Endothelial cell (in vitro differentiated cells): ENCODE results near the gene SLC25A41. TPM values are rescaled to one million over a fixed set of nuclear protein-coding genes. Genes with fewer than 3 reads are reported as not detected.

ENCODE experiments used
- DNase-seq: peaks from one replicate; pipeline ENCODE4 v3.0.0; 2021; ENCODE audit warnings: low spot score
- H3K27ac Mint-ChIP-seq: one replicate; pipeline ENCODE4 v1.8.0; 2021; ENCODE audit warnings: mixed read lengths, inconsistent platforms; ENCODE audit not compliant: unreplicated experiment
- H3K27me3 Mint-ChIP-seq: one replicate; pipeline ENCODE4 v1.8.0; 2021; ENCODE audit warnings: mild to moderate bottlenecking, moderate library complexity, mixed read lengths, inconsistent platforms; ENCODE audit not compliant: unreplicated experiment
- H3K36me3 Mint-ChIP-seq: one replicate; pipeline ENCODE4 v1.8.0; 2021; ENCODE audit warnings: mild to moderate bottlenecking, low read depth, mixed read lengths, inconsistent platforms; ENCODE audit not compliant: unreplicated experiment
- H3K4me1 Mint-ChIP-seq: one replicate; pipeline ENCODE4 v1.8.0; 2021; ENCODE audit warnings: mild to moderate bottlenecking, mixed read lengths, inconsistent platforms; ENCODE audit not compliant: unreplicated experiment
- H3K4me3 Mint-ChIP-seq: one replicate; pipeline ENCODE4 v1.8.0; 2021; ENCODE audit warnings: mild to moderate bottlenecking, mixed read lengths, inconsistent platforms; ENCODE audit not compliant: unreplicated experiment
- H3K9me3 Mint-ChIP-seq: one replicate; pipeline ENCODE4 v1.8.0; 2021; ENCODE audit warnings: mixed read lengths, inconsistent platforms; ENCODE audit not compliant: unreplicated experiment
- total RNA-seq: library from RNA; stranded (reverse); fragmentation: NEBNext Ultra II Directional; extraction: Animal tissue kit (Norgen Biotek cat#: 25700); gene quantifications from one replicate; pipeline ENCODE4 v1.2.1, GENCODE V29; 2021; ENCODE audit not compliant: unreplicated experiment
- TF ChIP-seq, protein P1 (sequence below): fragments of 200-600 bp; sonication (generic); IDR thresholded peaks from one replicate; pipeline ENCODE4 v1.5.0; 2021; ENCODE audit warnings: antibody characterized with exemption; ENCODE audit not compliant: unreplicated experiment

Gene SLC25A41
- total RNA-seq, 1 donor from 2014 or later: 0.23 TPM

DNA sequence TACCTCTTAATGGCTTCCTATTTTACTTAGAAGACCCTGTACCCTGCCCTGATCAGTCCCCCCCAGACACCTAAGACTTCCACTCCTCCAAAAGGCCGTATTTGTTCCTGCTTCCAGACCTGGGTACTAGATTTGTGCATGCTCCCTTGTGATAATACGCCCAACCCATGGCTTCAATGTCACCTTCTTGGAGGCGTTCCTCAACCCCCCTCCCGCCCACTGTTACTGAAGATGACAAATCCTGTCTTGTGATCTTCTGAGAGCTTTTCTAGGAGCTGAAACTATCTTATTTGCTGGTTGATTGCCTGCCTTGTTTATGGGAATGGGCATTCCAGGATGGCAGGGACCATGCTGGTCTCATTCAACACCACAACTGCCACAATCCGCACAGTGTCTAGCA is 16.6 kb upstream of the SLC25A41 start:
- TF ChIP-seq, protein P1, sequence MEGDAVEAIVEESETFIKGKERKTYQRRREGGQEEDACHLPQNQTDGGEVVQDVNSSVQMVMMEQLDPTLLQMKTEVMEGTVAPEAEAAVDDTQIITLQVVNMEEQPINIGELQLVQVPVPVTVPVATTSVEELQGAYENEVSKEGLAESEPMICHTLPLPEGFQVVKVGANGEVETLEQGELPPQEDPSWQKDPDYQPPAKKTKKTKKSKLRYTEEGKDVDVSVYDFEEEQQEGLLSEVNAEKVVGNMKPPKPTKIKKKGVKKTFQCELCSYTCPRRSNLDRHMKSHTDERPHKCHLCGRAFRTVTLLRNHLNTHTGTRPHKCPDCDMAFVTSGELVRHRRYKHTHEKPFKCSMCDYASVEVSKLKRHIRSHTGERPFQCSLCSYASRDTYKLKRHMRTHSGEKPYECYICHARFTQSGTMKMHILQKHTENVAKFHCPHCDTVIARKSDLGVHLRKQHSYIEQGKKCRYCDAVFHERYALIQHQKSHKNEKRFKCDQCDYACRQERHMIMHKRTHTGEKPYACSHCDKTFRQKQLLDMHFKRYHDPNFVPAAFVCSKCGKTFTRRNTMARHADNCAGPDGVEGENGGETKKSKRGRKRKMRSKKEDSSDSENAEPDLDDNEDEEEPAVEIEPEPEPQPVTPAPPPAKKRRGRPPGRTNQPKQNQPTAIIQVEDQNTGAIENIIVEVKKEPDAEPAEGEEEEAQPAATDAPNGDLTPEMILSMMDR: no peak
- Mint-ChIP-seq H3K27me3 (peaks cover 4% of the 10 kb centered on the region), H3K36me3 (peaks cover 23% of the 10 kb centered on the region)

DNA sequence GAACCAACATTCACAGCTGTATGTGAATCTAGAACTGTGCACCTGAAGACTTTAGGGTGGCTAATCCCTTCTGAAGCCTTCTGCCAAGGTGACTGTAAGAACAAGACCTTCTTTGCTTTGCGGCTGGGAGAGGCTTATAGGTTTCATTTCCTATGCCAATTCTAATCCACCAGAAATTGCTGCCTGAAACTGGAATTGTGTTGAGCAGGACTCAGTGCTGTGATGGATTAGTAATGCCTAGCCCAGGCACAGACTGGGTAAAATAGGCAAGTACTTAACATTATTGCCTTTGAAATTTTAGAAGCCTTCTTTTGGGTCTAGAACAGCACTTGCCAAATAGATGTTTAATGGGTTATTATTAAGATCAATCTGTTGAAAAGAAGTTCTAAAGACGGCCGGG is 14.5 kb upstream of the SLC25A41 start:
- H3K36me3 Mint-ChIP-seq: peaks cover 11% of the 10 kb centered on the region
- no peaks in the 10 kb centered on the region for H3K4me1 Mint-ChIP-seq
- H3K4me3 Mint-ChIP-seq: no peak overlapping the region
- no peaks in the 10 kb centered on the region for H3K9me3 Mint-ChIP-seq
- TF ChIP-seq, protein P1: no peak
- no peak overlapping the region for H3K27ac Mint-ChIP-seq
- no peak for DNase-seq
- peaks cover 4% of the 10 kb centered on the region for H3K27me3 Mint-ChIP-seq

More for the DNA sequence above, 16.6 kb upstream of the SLC25A41 start:
- no peaks in the 10 kb centered on the region for H3K4me1 Mint-ChIP-seq
- no peak for DNase-seq
- H3K4me3 Mint-ChIP-seq: peak overlapping the region; percentile 16
- no peak overlapping the region for H3K27ac Mint-ChIP-seq
- no peaks in the 10 kb centered on the region for H3K9me3 Mint-ChIP-seq

DNA sequence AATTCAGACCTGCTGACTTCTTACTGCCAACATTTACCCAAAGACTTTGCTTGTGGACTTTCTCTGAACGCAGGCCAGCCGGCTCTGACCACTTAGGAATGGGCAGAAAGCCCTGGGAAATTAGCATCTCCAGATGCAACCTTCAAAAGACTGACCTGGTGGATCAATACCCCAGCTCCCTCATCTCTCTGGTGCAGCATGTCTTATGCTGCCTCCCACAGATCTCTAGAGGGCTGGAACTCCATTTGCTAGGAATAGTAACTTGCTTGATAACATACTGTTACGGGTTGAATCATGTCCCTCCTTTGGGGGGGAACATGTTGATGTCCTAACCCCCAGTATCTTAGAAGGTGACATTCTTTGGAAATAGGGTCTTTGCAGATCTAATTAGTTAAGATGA is 12.9 kb upstream of the SLC25A41 start:
- no peaks in the 10 kb centered on the region for H3K4me1 Mint-ChIP-seq
- no peak for DNase-seq
- H3K9me3 Mint-ChIP-seq: no peaks in the 10 kb centered on the region
- peaks cover 4% of the 10 kb centered on the region for H3K27me3 Mint-ChIP-seq
- H3K27ac Mint-ChIP-seq: no peak overlapping the region
- peak overlapping the region; percentile 74 for H3K4me3 Mint-ChIP-seq
- TF ChIP-seq, protein P1: no peak
- peaks cover 6% of the 10 kb centered on the region for H3K36me3 Mint-ChIP-seq

DNA sequence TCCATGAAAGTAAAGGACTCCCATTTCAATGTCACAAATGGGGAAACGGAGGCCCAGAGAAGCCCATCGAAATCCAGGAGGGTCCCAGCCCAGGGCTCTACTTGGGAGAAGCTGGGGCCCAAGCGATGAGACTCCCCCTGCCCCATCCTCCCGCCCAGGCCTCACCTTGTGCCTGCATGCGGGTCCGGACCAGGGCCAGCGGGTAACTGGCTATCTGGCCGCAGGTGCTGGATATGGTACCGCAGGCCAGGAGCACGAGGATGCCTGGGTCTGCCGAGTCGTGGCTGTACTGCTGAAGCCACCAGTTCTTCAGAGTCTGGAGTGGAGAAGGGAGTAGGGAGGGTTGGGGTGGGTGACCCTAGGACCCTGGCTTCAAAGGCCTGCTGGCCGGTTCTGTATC is 10.4 kb upstream of the SLC25A41 start:
- Mint-ChIP-seq H3K4me3 (no peak overlapping the region), H3K27me3 (peaks cover 1% of the 10 kb centered on the region), H3K27ac (no peak overlapping the region), H3K36me3 (peaks cover 6% of the 10 kb centered on the region), H3K9me3 (no peaks in the 10 kb centered on the region), H3K4me1 (no peaks in the 10 kb centered on the region)
- TF ChIP-seq, protein P1: no peak
- no peak for DNase-seq

DNA sequence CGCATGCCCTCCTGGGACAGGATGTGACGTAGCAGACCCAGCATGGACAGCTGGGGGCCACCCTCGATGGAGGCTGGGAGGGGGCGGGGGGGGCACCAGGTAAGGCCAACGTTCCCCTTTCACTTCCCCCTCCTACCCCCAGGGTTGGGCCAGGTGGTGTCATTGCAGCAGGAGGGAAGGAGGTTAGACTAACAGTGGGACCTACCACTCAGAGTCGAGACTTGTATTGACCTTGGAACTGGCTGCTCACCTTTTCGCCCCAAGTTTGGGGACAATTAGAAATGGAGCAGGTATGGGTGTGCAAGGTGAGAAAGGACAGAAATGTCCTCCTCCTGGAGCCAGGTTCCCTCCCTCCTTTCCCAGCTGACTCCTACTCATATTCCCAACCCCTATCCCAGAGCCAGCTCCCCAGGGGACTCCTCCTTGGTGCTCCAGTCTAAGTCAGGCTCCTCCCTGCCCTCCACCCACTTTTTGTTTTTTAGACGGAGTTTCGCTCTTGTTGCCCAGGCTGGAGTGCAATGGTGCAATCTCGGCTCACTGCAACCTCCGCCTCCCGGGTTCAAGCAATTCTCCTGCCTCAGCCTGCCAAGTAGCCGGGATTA is 8.6 kb upstream of the SLC25A41 start:
- H3K27me3 Mint-ChIP-seq: peaks cover 1% of the 10 kb centered on the region

More for the DNA sequence above, 8.6 kb upstream of the SLC25A41 start:
- Mint-ChIP-seq H3K27ac (no peak overlapping the region), H3K9me3 (no peaks in the 10 kb centered on the region), H3K4me3 (no peak overlapping the region), H3K4me1 (no peaks in the 10 kb centered on the region), H3K36me3 (peaks cover 6% of the 10 kb centered on the region)
- TF ChIP-seq, protein P1: no peak
- no peak for DNase-seq
